Trophoblast cell (in vitro differentiated cells and primary cell): ENCODE results near the gene NECTIN4.

Source experiments
- DNase-seq, 2 donors: peaks; one replicate each; pipeline ENCODE4 v3.0.0-alpha.2; 2016
- H2AFZ ChIP-seq: 2 replicates; pipeline ENCODE4 v1.6.1; 2013; ENCODE audit warnings: low read length, moderate library complexity, mild to moderate bottlenecking; ENCODE audit not compliant: insufficient read depth, poor library complexity
- H2AK5ac ChIP-seq: 2 replicates; pipeline ENCODE4 v1.6.1; 2013; ENCODE audit warnings: mild to moderate bottlenecking, low read length
- H2BK120ac ChIP-seq: 2 replicates; pipeline ENCODE4 v1.6.1; 2013; ENCODE audit warnings: low read length, mild to moderate bottlenecking, moderate library complexity; ENCODE audit not compliant: insufficient read depth, poor library complexity
- H2BK12ac ChIP-seq: 2 replicates; pipeline ENCODE4 v1.6.1; 2013; ENCODE audit warnings: mild to moderate bottlenecking, low read length, moderate library complexity
- H2BK5ac ChIP-seq: 2 replicates; pipeline ENCODE4 v1.6.1; 2013; ENCODE audit warnings: low read length, low read depth, moderate library complexity, mild to moderate bottlenecking; ENCODE audit not compliant: poor library complexity
- H3K14ac ChIP-seq: 2 replicates; pipeline ENCODE4 v1.6.1; 2013; ENCODE audit warnings: mild to moderate bottlenecking, low read length
- H3K18ac ChIP-seq: 2 replicates; pipeline ENCODE4 v1.6.1; 2013; ENCODE audit warnings: mild to moderate bottlenecking, low read length
- H3K23ac ChIP-seq: 2 replicates; pipeline ENCODE4 v1.6.1; 2013; ENCODE audit warnings: low read length
- H3K27ac ChIP-seq: 2 replicates; pipeline ENCODE4 v1.5.1; 2013; ENCODE audit warnings: low read depth, mild to moderate bottlenecking, inconsistent platforms, low read length, moderate library complexity
- H3K27me3 ChIP-seq: 2 replicates; pipeline ENCODE4 v1.6.1; 2013; ENCODE audit warnings: inconsistent platforms, mild to moderate bottlenecking, low read length, moderate library complexity; ENCODE audit not compliant: insufficient read depth
- H3K36me3 ChIP-seq, 2 experiments: 1 replicate in 1 of 2; 2 replicates in 1 of 2; pipeline ENCODE4 v1.6.1; 2013; ENCODE audit warnings: low read length in 2 of 2, mild to moderate bottlenecking in 2 of 2, moderate library complexity in 1 of 2; ENCODE audit not compliant: insufficient read depth in 2 of 2, control insufficient read depth in 1 of 2
- H3K4ac ChIP-seq: 2 replicates; pipeline ENCODE4 v1.6.1; 2013; ENCODE audit warnings: low read depth, mild to moderate bottlenecking, low read length, moderate library complexity
- H3K4me1 ChIP-seq, 2 experiments: 1 replicate in 1 of 2; 2 replicates in 1 of 2; pipeline ENCODE4 v1.6.1; 2013; ENCODE audit warnings: low read length in 2 of 2, mild to moderate bottlenecking in 2 of 2, moderate library complexity in 1 of 2; ENCODE audit not compliant: insufficient read depth in 2 of 2, control insufficient read depth in 1 of 2
- H3K4me2 ChIP-seq: 2 replicates; pipeline ENCODE4 v1.6.1; 2013; ENCODE audit warnings: inconsistent platforms, mild to moderate bottlenecking, low read length, moderate library complexity
- H3K4me3 ChIP-seq: 2 replicates; pipeline ENCODE4 v1.5.1; 2013; ENCODE audit warnings: mild to moderate bottlenecking, low read depth, low read length, inconsistent platforms
- H3K79me1 ChIP-seq: one replicate; pipeline ENCODE4 v1.6.1; 2013; ENCODE audit warnings: low read length
- H3K79me2 ChIP-seq: 2 replicates; pipeline ENCODE4 v1.6.1; 2013; ENCODE audit warnings: low read length, mild to moderate bottlenecking; ENCODE audit not compliant: control insufficient read depth, insufficient read depth, poor library complexity
- H3K9ac ChIP-seq: 2 replicates; pipeline ENCODE4 v1.6.1; 2013; ENCODE audit warnings: mild to moderate bottlenecking, low read length
- H3K9me3 ChIP-seq: 2 replicates; pipeline ENCODE4 v1.6.1; 2013; ENCODE audit warnings: low read depth, mild to moderate bottlenecking, control low read depth, inconsistent platforms, low read length; ENCODE audit not compliant: insufficient read depth
- H4K12ac ChIP-seq: 2 replicates; pipeline ENCODE4 v1.6.1; 2013; ENCODE audit warnings: low read depth, mild to moderate bottlenecking, low read length, moderate library complexity
- H4K8ac ChIP-seq: 2 replicates; pipeline ENCODE4 v1.6.1; 2013; ENCODE audit warnings: low read depth, mild to moderate bottlenecking, low read length, moderate library complexity
- H4K91ac ChIP-seq: one replicate; pipeline ENCODE4 v1.6.1; 2013; ENCODE audit warnings: low read depth, mild to moderate bottlenecking, low read length, moderate library complexity
- WGBS: extraction: QIAGEN DNeasy Blood & Tissue Kit; methylation state at CpG from one replicate; pipeline ENCODE4 v1.1.7; 2013; ENCODE audit warnings: missing lambda C conversion rate; ENCODE audit not compliant: insufficient read length, insufficient coverage; ENCODE audit errors: extremely low coverage; 5-methylcytosine and 5-hydroxymethylcytosine counted together

The NECTIN4 gene

GRCh38 chr1:161094481-161094880 is 5.1 kb upstream of the NECTIN4 start:
- Histone ChIP-seq H3K18ac (no peak overlapping the region), H3K4ac (no peak overlapping the region), H4K8ac (no peak overlapping the region), H2BK12ac (no peak overlapping the region), H4K91ac (no peak overlapping the region), H3K9ac (no peak overlapping the region), H3K14ac (no peak overlapping the region), H2BK5ac (no peak overlapping the region), H3K4me3 (no peak overlapping the region), H2AK5ac (no peak overlapping the region), H3K27ac (no peak overlapping the region), H2BK120ac (no peak overlapping the region), H3K36me3 (no peaks in the 10 kb centered on the region), H3K4me2 (no peak overlapping the region), H3K27me3 (no peaks in the 10 kb centered on the region), H2AFZ (no peak overlapping the region), H3K23ac (no peak overlapping the region), H3K4me1 (peaks cover 35 to 40% of the 10 kb centered on the region in 2 experiments), H3K79me1 (peaks cover 33% of the 10 kb centered on the region), H3K79me2 (peaks cover 3% of the 10 kb centered on the region), H4K12ac (no peak overlapping the region), H3K9me3 (no peaks in the 10 kb centered on the region)
- no CpG with 5 or more reads among the region's 14 CpGs for WGBS
- no peak for DNase-seq

DNA sequence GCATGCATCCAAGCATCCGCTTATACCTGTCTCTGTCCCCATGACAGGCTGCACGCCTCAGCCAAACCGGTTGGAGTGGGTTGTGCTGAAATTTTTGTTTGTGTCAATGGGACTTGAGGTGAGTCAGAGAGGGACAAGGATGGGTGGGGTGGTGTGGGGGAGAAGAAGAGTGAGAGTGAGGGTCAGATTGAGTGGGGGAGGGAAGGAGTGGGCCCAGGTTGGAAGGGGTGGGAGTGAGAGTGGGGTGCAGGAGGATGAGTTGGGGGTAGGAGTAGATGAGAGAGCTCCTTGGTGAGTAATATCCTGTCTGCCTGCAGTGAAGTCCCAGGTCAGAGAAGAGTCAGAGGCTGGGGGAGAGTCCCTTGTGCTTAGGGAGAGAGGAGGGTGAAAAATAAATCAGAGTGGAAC is 3.3 kb upstream of the NECTIN4 start:
- Histone ChIP-seq H4K12ac (no peak overlapping the region), H3K27ac (peak overlapping the region; percentile 37), H3K14ac (no peak overlapping the region), H2BK120ac (no peak overlapping the region), H3K4me3 (no peak overlapping the region), H2BK12ac (no peak overlapping the region), H3K18ac (no peak overlapping the region), H3K9me3 (no peaks in the 10 kb centered on the region), H3K4ac (no peak overlapping the region), H3K36me3 (no peaks in the 10 kb centered on the region), H2BK5ac (no peak overlapping the region), H2AK5ac (no peak overlapping the region), H3K79me2 (peaks cover 3% of the 10 kb centered on the region), H4K8ac (no peak overlapping the region), H3K9ac (no peak overlapping the region), H3K4me2 (peak overlapping the region; percentile 8), H3K27me3 (no peaks in the 10 kb centered on the region), H3K23ac (no peak overlapping the region), H3K4me1 (peaks cover 41 to 47% of the 10 kb centered on the region in 2 experiments), H2AFZ (no peak overlapping the region), H4K91ac (peak overlapping the region; percentile 56), H3K79me1 (peaks cover 39% of the 10 kb centered on the region)
- DNase-seq, result peak; percentile 91 to 93
- no CpG with 5 or more reads among the region's 3 CpGs for WGBS

DNA sequence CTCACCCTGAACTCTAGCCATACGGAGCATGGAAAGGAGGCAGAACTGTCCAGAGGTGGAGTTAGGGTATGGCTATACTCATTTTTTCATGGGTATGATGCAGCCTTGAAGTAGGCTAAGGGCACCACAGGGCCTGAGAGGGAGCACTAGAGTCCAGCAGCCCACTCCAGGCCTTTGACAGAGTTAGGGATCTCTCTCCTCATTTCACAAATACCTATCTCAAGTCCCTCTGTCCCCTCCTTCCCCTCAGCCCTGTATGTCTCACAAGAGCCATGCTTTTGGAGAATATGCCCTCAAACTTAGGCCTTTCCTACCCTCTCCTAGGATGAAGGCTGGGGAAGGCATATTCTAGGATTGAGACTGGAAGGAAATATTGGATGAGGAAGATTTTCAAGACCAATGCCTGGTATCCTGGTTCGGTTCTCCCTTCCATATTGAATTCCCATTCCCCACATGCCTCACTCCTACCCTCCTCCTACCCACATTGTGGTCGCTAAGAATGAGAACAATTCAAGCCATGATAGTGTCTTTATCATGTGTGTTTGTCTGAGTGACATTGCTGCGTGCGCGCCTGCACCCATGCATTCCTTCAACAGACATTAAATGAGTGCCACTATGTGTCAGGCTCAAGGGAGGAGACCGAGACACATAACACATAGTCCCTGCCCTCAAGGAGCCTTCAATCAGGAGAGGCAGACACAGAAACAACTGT is 2.6 kb upstream of the NECTIN4 start:
- Histone ChIP-seq H2BK12ac (peak overlapping the region; percentile 81), H3K9me3 (no peaks in the 10 kb centered on the region), H3K79me2 (peaks cover 7% of the 10 kb centered on the region), H3K4ac (peak overlapping the region; percentile 22), H2AK5ac (peak overlapping the region; percentile 50), H4K12ac (no peak overlapping the region), H3K27ac (peak overlapping the region; percentile 38), H3K4me2 (peak overlapping the region; percentile 8), H3K23ac (no peak overlapping the region), H3K9ac (peak overlapping the region; percentile 11), H3K4me1 (peaks cover 43 to 49% of the 10 kb centered on the region in 2 experiments), H3K4me3 (no peak overlapping the region), H3K27me3 (no peaks in the 10 kb centered on the region), H3K36me3 (no peaks in the 10 kb centered on the region), H2BK5ac (peak overlapping the region; percentile 45), H2BK120ac (peak overlapping the region; percentile 54), H4K8ac (no peak overlapping the region), H4K91ac (peak overlapping the region; percentile 84), H3K14ac (peak overlapping the region; percentile 29), H3K79me1 (peaks cover 41% of the 10 kb centered on the region), H3K18ac (peak overlapping the region; percentile 18), H2AFZ (no peak overlapping the region)
- WGBS, result no CpG with 5 or more reads among the region's 7 CpGs
- DNase-seq, result peak; percentile 90 to 96

GRCh38 chr1:161091093-161091492 is 1.7 kb upstream of the NECTIN4 start:
- H4K91ac ChIP-seq, result peak overlapping the region; percentile 84
- H3K4me3 ChIP-seq, result no peak overlapping the region
- no peak overlapping the region for H4K12ac ChIP-seq
- peak overlapping the region; percentile 23 for H2BK5ac ChIP-seq
- peak overlapping the region; percentile 54 for H2BK120ac ChIP-seq
- no peak overlapping the region for H3K9ac ChIP-seq
- H3K27ac ChIP-seq, result no peak overlapping the region
- peaks cover 47% of the 10 kb centered on the region for H3K79me1 ChIP-seq
- H3K4me1 ChIP-seq, result peaks cover 48 to 57% of the 10 kb centered on the region in 2 experiments
- no peaks in the 10 kb centered on the region for H3K36me3 ChIP-seq
- no peak overlapping the region for H3K23ac ChIP-seq
- H3K18ac ChIP-seq, result peak overlapping the region; percentile 18
- H2AK5ac ChIP-seq, result peak overlapping the region; percentile 50
- no peak overlapping the region for H2AFZ ChIP-seq
- no CpG with 5 or more reads among the region's 5 CpGs for WGBS
- peak overlapping the region; percentile 22 for H3K4ac ChIP-seq
- no peak overlapping the region for H4K8ac ChIP-seq
- H3K4me2 ChIP-seq, result no peak overlapping the region
- H2BK12ac ChIP-seq, result peak overlapping the region; percentile 81
- peak overlapping the region; percentile 20 for H3K14ac ChIP-seq
- H3K9me3 ChIP-seq, result no peaks in the 10 kb centered on the region
- no peaks in the 10 kb centered on the region for H3K27me3 ChIP-seq
- H3K79me2 ChIP-seq, result peaks cover 13% of the 10 kb centered on the region
- no peak for DNase-seq
